IMR-90 (cell line): Measurements from ENCODE around the gene MAMLD1. TPM values are rescaled to one million over a fixed set of nuclear protein-coding genes. Genes with fewer than 3 reads are reported as not detected.

ENCODE experiments used
- ATAC-seq: fragments of 200-7000 bp; cut with Tn5 transposase; 2 replicates; pipeline ENCODE4 v1.9.1; 2020; ENCODE audit warnings: low read depth, mild to moderate bottlenecking, moderate library complexity
- BruUV-seq: library from RNA; stranded (reverse); fragments of 400-500 nt; replicated peaks from 2 replicates; lab custom pipeline; 2021; lab: Mats Ljungman, UMichigan
- CTCF ChIA-PET: fragments of 300-600 bp; formaldehyde crosslinking; extraction: SDS; loops from one replicate; lab custom pipeline; 2021; ENCODE audit warnings: antibody characterized with exemption; lab: Yijun Ruan, JAX
- POLR2A ChIA-PET: fragments of 300-600 bp; sonication (Branson Sonifier 250); formaldehyde crosslinking; loops from one replicate; lab custom pipeline; 2022; ENCODE audit warnings: antibody characterized with exemption; ENCODE audit not compliant: unreplicated experiment; lab: Charles Lee
- DNase-seq: peaks from one replicate; pipeline ENCODE4 v3.0.0; 2013
- H2AFZ ChIP-seq: replicated peaks from 2 replicates; pipeline ENCODE3; 2013; ENCODE audit warnings: low read length, mild to moderate bottlenecking; ENCODE audit not compliant: poor library complexity
- H2AK5ac ChIP-seq: 2 replicates; pipeline ENCODE4 v1.6.1; 2013; ENCODE audit warnings: low read depth, low read length, inconsistent platforms
- H2AK9ac ChIP-seq: replicated peaks from 2 replicates; pipeline ENCODE3; 2013; ENCODE audit warnings: mild to moderate bottlenecking, low read depth, low read length, moderate library complexity; ENCODE audit not compliant: poor library complexity
- H2BK120ac ChIP-seq: 2 replicates; pipeline ENCODE4 v1.6.1; 2013; ENCODE audit warnings: low read depth, low read length, inconsistent platforms
- H2BK15ac ChIP-seq: 3 replicates; pipeline ENCODE4 v1.6.1; 2013; ENCODE audit warnings: low read depth, low read length, inconsistent platforms
- H2BK20ac ChIP-seq: 2 replicates; pipeline ENCODE4 v1.6.1; 2013; ENCODE audit warnings: low read depth, mild to moderate bottlenecking, inconsistent platforms, low read length, moderate library complexity
- H2BK5ac ChIP-seq: 2 replicates; pipeline ENCODE4 v1.6.1; 2013; ENCODE audit warnings: mild to moderate bottlenecking, low read depth, low read length, inconsistent platforms; ENCODE audit not compliant: poor library complexity, severe bottlenecking
- H3K14ac ChIP-seq: replicated peaks from 2 replicates; pipeline ENCODE4 v1.6.1; 2013; ENCODE audit warnings: low read depth, low read length, inconsistent platforms
- H3K18ac ChIP-seq: 2 replicates; pipeline ENCODE4 v1.6.1; 2013; ENCODE audit warnings: low read depth, low read length, control low read depth
- H3K23ac ChIP-seq: 2 replicates; pipeline ENCODE4 v1.6.1; 2013; ENCODE audit warnings: low read depth, low read length, inconsistent platforms
- H3K27ac ChIP-seq: 2 replicates; pipeline ENCODE4 v1.5.1; 2013; ENCODE audit warnings: mild to moderate bottlenecking, control low read depth, low read length; ENCODE audit not compliant: insufficient read depth
- H3K27me3 ChIP-seq: 2 replicates; pipeline ENCODE4 v1.6.1; 2013; ENCODE audit warnings: low read length; ENCODE audit not compliant: control insufficient read depth, insufficient read depth
- H3K36me3 ChIP-seq: 2 replicates; pipeline ENCODE4 v1.6.1; 2013; ENCODE audit warnings: low read length, mixed read lengths; ENCODE audit not compliant: control insufficient read depth, insufficient read depth
- H3K4ac ChIP-seq: 2 replicates; pipeline ENCODE4 v1.6.1; 2013; ENCODE audit warnings: low read depth, low read length, inconsistent platforms
- H3K4me1 ChIP-seq: 2 replicates; pipeline ENCODE4 v1.6.1; 2013; ENCODE audit warnings: low read length, mixed read lengths; ENCODE audit not compliant: control insufficient read depth, insufficient read depth
- H3K4me2 ChIP-seq: 2 replicates; pipeline ENCODE4 v1.6.1; 2013; ENCODE audit warnings: low read depth, mild to moderate bottlenecking, control low read depth, low read length, moderate library complexity
- H3K4me3 ChIP-seq: 2 replicates; pipeline ENCODE4 v1.5.1; 2013; ENCODE audit warnings: low read depth, mild to moderate bottlenecking, control low read depth, low read length, moderate library complexity; ENCODE audit not compliant: insufficient read depth
- H3K56ac ChIP-seq: 2 replicates; pipeline ENCODE4 v1.6.1; 2013; ENCODE audit warnings: low read length, inconsistent platforms; ENCODE audit not compliant: insufficient read depth; ENCODE audit errors: extremely low read depth
- H3K79me1 ChIP-seq, 2 experiments: 2 replicates each; pipeline ENCODE4 v1.6.1; 2013; ENCODE audit warnings: low read length in 2 of 2, inconsistent platforms in 1 of 2, low read depth in 1 of 2
- H3K9ac ChIP-seq: 2 replicates; pipeline ENCODE4 v1.6.1; 2013; ENCODE audit warnings: low read depth, low read length, control low read depth
- H3K9me1 ChIP-seq: 2 replicates; pipeline ENCODE4 v1.6.1; 2013; ENCODE audit warnings: low read length, inconsistent platforms; ENCODE audit not compliant: insufficient read depth
- H3K9me3 ChIP-seq: 2 replicates; pipeline ENCODE4 v1.6.1; 2013; ENCODE audit warnings: low read length; ENCODE audit not compliant: control insufficient read depth, insufficient read depth
- H4K20me1 ChIP-seq: 2 replicates; pipeline ENCODE4 v1.6.1; 2013; ENCODE audit warnings: low read length, inconsistent platforms; ENCODE audit not compliant: insufficient read depth
- H4K5ac ChIP-seq: 2 replicates; pipeline ENCODE4 v1.6.1; 2013; ENCODE audit warnings: mild to moderate bottlenecking, low read depth, low read length, control low read depth
- H4K8ac ChIP-seq, 2 experiments: 2 replicates each; pipeline ENCODE4 v1.6.1; 2013; ENCODE audit warnings: low read depth in 2 of 2, low read length in 2 of 2, control low read depth in 1 of 2, inconsistent platforms in 1 of 2
- H4K91ac ChIP-seq: 2 replicates; pipeline ENCODE4 v1.6.1; 2013; ENCODE audit warnings: low read depth, low read length, inconsistent platforms; ENCODE audit not compliant: insufficient read depth
- BHLHE40 ChIP-seq: fragments of 150-350 bp; IDR thresholded peaks from 2 replicates; pipeline ENCODE4 v1.6.1; 2016; ENCODE audit warnings: mild to moderate bottlenecking, low read depth, low read length
- CEBPB ChIP-seq: IDR thresholded peaks from 2 replicates; pipeline ENCODE4 v1.6.1; 2012; ENCODE audit warnings: low read depth, low read length, improper control_type of control experiment
- CHD1 ChIP-seq: IDR thresholded peaks from 2 replicates; pipeline ENCODE4 v1.6.1; 2012; ENCODE audit warnings: low read depth, low read length, improper control_type of control experiment
- CTCF ChIP-seq: conservative IDR thresholded peaks from 2 replicates; pipeline ENCODE4 v1.5.1; 2012; ENCODE audit warnings: mild to moderate bottlenecking, low read depth, low read length, improper control_type of control experiment
- ELK1 ChIP-seq: fragments of 150-350 bp; IDR thresholded peaks from 2 replicates; pipeline ENCODE4 v1.6.1; 2016; ENCODE audit warnings: low read depth, mild to moderate bottlenecking, low read length, moderate library complexity, borderline replicate concordance
- FOS ChIP-seq: fragments of 150-350 bp; IDR thresholded peaks from 2 replicates; pipeline ENCODE4 v1.6.1; 2016; ENCODE audit warnings: low read depth, low read length
- MAFK ChIP-seq: IDR thresholded peaks from 2 replicates; pipeline ENCODE4 v1.6.1; 2012; ENCODE audit warnings: low read depth, low read length, improper control_type of control experiment
- MAZ ChIP-seq: IDR thresholded peaks from 2 replicates; pipeline ENCODE4 v1.6.1; 2012; ENCODE audit warnings: low read depth, mild to moderate bottlenecking, low read length, improper control_type of control experiment, moderate library complexity, borderline replicate concordance
- MXI1 ChIP-seq: IDR thresholded peaks from 2 replicates; pipeline ENCODE4 v1.6.1; 2012; ENCODE audit warnings: low read depth, mild to moderate bottlenecking, low read length, moderate library complexity, borderline replicate concordance
- NFE2L2 ChIP-seq: fragments of 150-350 bp; IDR thresholded peaks from 2 replicates; pipeline ENCODE4 v1.6.1; 2016; ENCODE audit warnings: low read depth, mild to moderate bottlenecking, low read length
- POLR2A ChIP-seq: IDR thresholded peaks from 2 replicates; pipeline ENCODE4 v1.6.1; 2012; ENCODE audit warnings: mild to moderate bottlenecking, low read depth, low read length
- RAD21 ChIP-seq: IDR thresholded peaks from 2 replicates; pipeline ENCODE4 v1.6.1; 2012; ENCODE audit warnings: low read length, improper control_type of control experiment
- RCOR1 ChIP-seq: IDR thresholded peaks from 2 replicates; pipeline ENCODE4 v1.6.1; 2012; ENCODE audit warnings: mild to moderate bottlenecking, low read length, improper control_type of control experiment; ENCODE audit not compliant: insufficient replicate concordance
- RFX5 ChIP-seq: IDR thresholded peaks from 2 replicates; pipeline ENCODE4 v1.8.0; 2012; ENCODE audit warnings: low read depth, mild to moderate bottlenecking, low read length, moderate library complexity
- SMC3 ChIP-seq: fragments of 150-350 bp; IDR thresholded peaks from 2 replicates; pipeline ENCODE4 v1.6.1; 2016; ENCODE audit warnings: low read depth, mild to moderate bottlenecking, antibody characterized with exemption, low read length, moderate library complexity
- WGBS, 2 experiments: methylation state at CpG; one replicate each; pipeline versions ENCODE4 v1.1.5 to v1.1.7; 2013; ENCODE audit warnings: missing lambda C conversion rate in 2 of 2; ENCODE audit not compliant: insufficient read length in 1 of 2; ENCODE audit errors: extremely low coverage in 2 of 2; 5-methylcytosine and 5-hydroxymethylcytosine counted together
- dilution Hi-C: fragments of 300-500 bp; cut with HindIII; formaldehyde crosslinking; loops from one replicate; pipeline ENCODE4 v1.14.3; 2018; ENCODE audit warnings: low sequenced_read_pairs; ENCODE audit not compliant: unreplicated experiment
- in situ Hi-C: fragments of 300-500 bp; cut with MboI; formaldehyde crosslinking; loops from 3 replicates; pipeline ENCODE4 v1.14.3; 2019; ENCODE audit warnings: low sequenced_read_pairs, inconsistent platforms, mixed read lengths
- intact Hi-C: fragments of 100-400 bp; cut with micrococcal nuclease; formaldehyde crosslinking; loops from 2 replicates; pipeline ENCODE4 v1.10.0; 2022
- polyA plus RNA-seq, 3 experiments: library from polyadenylated mRNA; depleted of rRNA; stranded (reverse); fragments of >200 nt; gene quantifications; 2 replicates each; pipeline ENCODE4 v1.2.3, GENCODE V29; 2012; ENCODE audit warnings: low replicate concordance in 1 of 3
- total RNA-seq: library from RNA; depleted of rRNA; stranded (reverse); fragments of >200 nt; gene quantifications from 2 replicates; pipeline ENCODE4 v1.2.3, GENCODE V29; 2012
- TF ChIP-seq, protein P1 (sequence below): fragments of 150-350 bp; IDR thresholded peaks from 2 replicates; pipeline ENCODE4 v1.6.1; 2017; ENCODE audit warnings: mild to moderate bottlenecking, antibody characterized with exemption, low read length, low read depth

MAMLD1 gene
- total and polyA plus RNA-seq, 2 of the 4 experiments (the other 2 are of a cell fraction), result 1.4 to 11.0 TPM

DNA sequence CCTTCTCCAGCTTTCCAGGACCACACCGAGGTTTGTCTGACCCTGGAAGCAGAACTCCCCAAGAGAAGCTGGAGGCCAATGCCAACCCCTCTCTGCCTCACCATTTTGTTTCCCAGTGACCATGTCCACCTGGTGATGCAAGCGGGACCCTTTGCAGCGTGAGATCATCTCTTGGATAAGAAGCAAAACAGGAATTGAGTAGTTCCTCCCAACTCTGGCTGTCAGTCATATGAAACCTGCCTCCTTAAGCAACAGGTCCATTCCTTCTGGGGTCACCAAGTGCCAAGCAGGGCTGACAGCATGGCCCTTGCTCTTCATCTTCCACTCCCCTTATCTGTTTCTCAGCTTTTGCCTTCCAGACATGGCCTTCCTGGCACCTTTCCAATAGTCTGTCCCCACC, 164.0 kb downstream of the MAMLD1 start:
- no peak for TF ChIP-seq MXI1
- TF ChIP-seq NFE2L2, result no peak
- TF ChIP-seq RFX5, result no peak
- no peak for TF ChIP-seq ELK1
- no peak for TF ChIP-seq MAZ
- TF ChIP-seq FOS, result no peak
- TF ChIP-seq CTCF, result no peak
- TF ChIP-seq BHLHE40, result no peak
- TF ChIP-seq MAFK, result no peak
- no peak for TF ChIP-seq CHD1
- TF ChIP-seq RCOR1, result no peak
- TF ChIP-seq, protein P1, sequence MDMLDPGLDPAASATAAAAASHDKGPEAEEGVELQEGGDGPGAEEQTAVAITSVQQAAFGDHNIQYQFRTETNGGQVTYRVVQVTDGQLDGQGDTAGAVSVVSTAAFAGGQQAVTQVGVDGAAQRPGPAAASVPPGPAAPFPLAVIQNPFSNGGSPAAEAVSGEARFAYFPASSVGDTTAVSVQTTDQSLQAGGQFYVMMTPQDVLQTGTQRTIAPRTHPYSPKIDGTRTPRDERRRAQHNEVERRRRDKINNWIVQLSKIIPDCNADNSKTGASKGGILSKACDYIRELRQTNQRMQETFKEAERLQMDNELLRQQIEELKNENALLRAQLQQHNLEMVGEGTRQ, result no peak
- no peak for TF ChIP-seq SMC3
- TF ChIP-seq RAD21, result no peak
- TF ChIP-seq CEBPB, result no peak
- no peak for TF ChIP-seq POLR2A
- Histone ChIP-seq H3K36me3 (no peaks in the 10 kb centered on the region), H4K8ac (no peak overlapping the region), H2AK9ac (no peak overlapping the region), H3K9ac (no peak overlapping the region), H3K4me1 (no peaks in the 10 kb centered on the region), H3K4me3 (no peak overlapping the region), H3K18ac (no peak overlapping the region), H3K27ac (no peak overlapping the region), H3K79me1 (no peaks in the 10 kb centered on the region), H2AK5ac (no peak overlapping the region), H2BK20ac (no peak overlapping the region), H3K9me3 (no peaks in the 10 kb centered on the region; the same call in 1 of the 2 replicates), H2BK15ac (no peak overlapping the region), H4K5ac (no peak overlapping the region), H3K23ac (no peak overlapping the region), H4K20me1 (no peaks in the 10 kb centered on the region), H3K14ac (no peak overlapping the region), H3K56ac (no peak overlapping the region), H2BK5ac (no peak overlapping the region), H3K9me1 (no peaks in the 10 kb centered on the region), H3K4me2 (no peak overlapping the region), H3K27me3 (no peaks in the 10 kb centered on the region; the same call in none of the 2 replicates), H4K91ac (no peak overlapping the region), H2BK120ac (no peak overlapping the region), H2AFZ (no peak overlapping the region), H3K4ac (no peak overlapping the region)
- ChIA-PET CTCF (no interaction called here), POLR2A (no interaction called here)
- DNase-seq (no peak), ATAC-seq (no peak)
- WGBS, 2 experiments, result 79% methylated on average over 2 of the region's 3 CpGs; no CpG with 5 or more reads in 1 of the 2 experiments
- intact Hi-C loops (no loop called here), dilution Hi-C loops (no loop called here), in situ Hi-C loops (no loop called here)
- no TSS peak for BruUV-seq
